IPS-15b (cell line): ENCODE measurements around the gene AGBL3.

Experiments
- H3K27me3 ChIP-seq: one replicate; pipeline ENCODE4 v1.6.1; 2013; ENCODE audit warnings: low read length; ENCODE audit not compliant: control insufficient read depth, insufficient read depth
- H3K36me3 ChIP-seq: one replicate; pipeline ENCODE4 v1.6.1; 2013; ENCODE audit warnings: low read length; ENCODE audit not compliant: control insufficient read depth, insufficient read depth
- H3K4me1 ChIP-seq: one replicate; pipeline ENCODE4 v1.6.1; 2013; ENCODE audit warnings: mild to moderate bottlenecking, low read length; ENCODE audit not compliant: control insufficient read depth, insufficient read depth
- H3K4me3 ChIP-seq: one replicate; pipeline ENCODE4 v1.5.1; 2013; ENCODE audit warnings: low read depth, low read length
- H3K9ac ChIP-seq: one replicate; pipeline ENCODE4 v1.6.1; 2013; ENCODE audit warnings: low read depth, mild to moderate bottlenecking, low read length
- H3K9me3 ChIP-seq: one replicate; pipeline ENCODE4 v1.6.1; 2013; ENCODE audit warnings: mild to moderate bottlenecking, low read length; ENCODE audit not compliant: control insufficient read depth, insufficient read depth

Gene AGBL3

GRCh38 chr7:135083005-135083404 lies 96.7 kb downstream of the AGBL3 start:
- Histone ChIP-seq H3K36me3 (no peaks in the 10 kb centered on the region), H3K4me3 (no peak overlapping the region), H3K27me3 (no peaks in the 10 kb centered on the region), H3K9ac (no peak overlapping the region), H3K4me1 (peaks cover 5% of the 10 kb centered on the region), H3K9me3 (no peaks in the 10 kb centered on the region)

- no peaks in the 10 kb centered on the region for H3K4me1 ChIP-seq
- H3K27me3 ChIP-seq, result no peaks in the 10 kb centered on the region
- H3K36me3 ChIP-seq, result no peaks in the 10 kb centered on the region
- H3K9ac ChIP-seq, result no peak overlapping the region
- H3K4me3 ChIP-seq, result no peak overlapping the region
- H3K9me3 ChIP-seq, result no peaks in the 10 kb centered on the region
These were observed 102.3 kb downstream of the AGBL3 start for GRCh38 chr7:135088566-135088965.

GRCh38 chr7:135091717-135092116 lies 105.4 kb downstream of the AGBL3 start:
- Histone ChIP-seq H3K36me3 (no peaks in the 10 kb centered on the region), H3K27me3 (no peaks in the 10 kb centered on the region), H3K4me1 (no peaks in the 10 kb centered on the region), H3K9ac (no peak overlapping the region), H3K4me3 (no peak overlapping the region), H3K9me3 (no peaks in the 10 kb centered on the region)

- Histone ChIP-seq H3K4me1 (no peaks in the 10 kb centered on the region), H3K36me3 (no peaks in the 10 kb centered on the region), H3K27me3 (no peaks in the 10 kb centered on the region), H3K9me3 (no peaks in the 10 kb centered on the region), H3K4me3 (no peak overlapping the region), H3K9ac (no peak overlapping the region)
These were observed 108.3 kb downstream of the AGBL3 start for GRCh38 chr7:135094472-135095237.

GRCh38 chr7:135095450-135095849 lies 109.1 kb downstream of the AGBL3 start:
- Histone ChIP-seq H3K9me3 (no peaks in the 10 kb centered on the region), H3K27me3 (no peaks in the 10 kb centered on the region), H3K4me3 (no peak overlapping the region), H3K9ac (no peak overlapping the region), H3K4me1 (no peaks in the 10 kb centered on the region), H3K36me3 (no peaks in the 10 kb centered on the region)

- Histone ChIP-seq H3K4me3 (no peak overlapping the region), H3K36me3 (no peaks in the 10 kb centered on the region), H3K9me3 (no peaks in the 10 kb centered on the region), H3K27me3 (no peaks in the 10 kb centered on the region), H3K4me1 (no peaks in the 10 kb centered on the region), H3K9ac (no peak overlapping the region)
These were observed 112.1 kb downstream of the AGBL3 start for GRCh38 chr7:135098391-135098790.

- H3K27me3 ChIP-seq, result no peaks in the 10 kb centered on the region
- no peak overlapping the region for H3K9ac ChIP-seq
- no peaks in the 10 kb centered on the region for H3K36me3 ChIP-seq
- no peaks in the 10 kb centered on the region for H3K4me1 ChIP-seq
- H3K4me3 ChIP-seq, result no peak overlapping the region
- no peaks in the 10 kb centered on the region for H3K9me3 ChIP-seq
These were observed 114.5 kb downstream of the AGBL3 start for GRCh38 chr7:135100856-135101255.

- no peaks in the 10 kb centered on the region for H3K9me3 ChIP-seq
- H3K27me3 ChIP-seq, result no peaks in the 10 kb centered on the region
- H3K4me1 ChIP-seq, result no peaks in the 10 kb centered on the region
- no peak overlapping the region for H3K4me3 ChIP-seq
- H3K36me3 ChIP-seq, result no peaks in the 10 kb centered on the region
- no peak overlapping the region for H3K9ac ChIP-seq
These were observed 116.1 kb downstream of the AGBL3 start for GRCh38 chr7:135102372-135102771.

- no peak overlapping the region for H3K4me3 ChIP-seq
- H3K4me1 ChIP-seq, result no peaks in the 10 kb centered on the region
- no peaks in the 10 kb centered on the region for H3K36me3 ChIP-seq
- H3K9me3 ChIP-seq, result no peaks in the 10 kb centered on the region
- no peaks in the 10 kb centered on the region for H3K27me3 ChIP-seq
- no peak overlapping the region for H3K9ac ChIP-seq
These were observed 123.3 kb downstream of the AGBL3 start for GRCh38 chr7:135109562-135109961.

- H3K9me3 ChIP-seq, result no peaks in the 10 kb centered on the region
- H3K36me3 ChIP-seq, result no peaks in the 10 kb centered on the region
- H3K27me3 ChIP-seq, result no peaks in the 10 kb centered on the region
- H3K4me3 ChIP-seq, result no peak overlapping the region
- H3K4me1 ChIP-seq, result no peaks in the 10 kb centered on the region
- no peak overlapping the region for H3K9ac ChIP-seq
These were observed 123.7 kb downstream of the AGBL3 start for GRCh38 chr7:135109976-135110375.

GRCh38 chr7:135111379-135111778 lies 125.1 kb downstream of the AGBL3 start:
- Histone ChIP-seq H3K9me3 (no peaks in the 10 kb centered on the region), H3K4me1 (no peaks in the 10 kb centered on the region), H3K9ac (no peak overlapping the region), H3K4me3 (no peak overlapping the region), H3K27me3 (no peaks in the 10 kb centered on the region), H3K36me3 (no peaks in the 10 kb centered on the region)

- H3K4me3 ChIP-seq, result no peak overlapping the region
- no peaks in the 10 kb centered on the region for H3K27me3 ChIP-seq
- H3K36me3 ChIP-seq, result no peaks in the 10 kb centered on the region
- H3K9me3 ChIP-seq, result no peaks in the 10 kb centered on the region
- H3K4me1 ChIP-seq, result no peaks in the 10 kb centered on the region
- no peak overlapping the region for H3K9ac ChIP-seq
These were observed 128.3 kb downstream of the AGBL3 start for GRCh38 chr7:135114622-135115021.
